Right lobe of liver (tissue), 6 donors: Measurements from ENCODE around the gene PP2D1. TPM values are rescaled to one million over a fixed set of nuclear protein-coding genes. Genes with fewer than 3 reads are reported as not detected.
"Not testable (repeated sequence)": the region's sequence is repeated elsewhere in the genome, so short reads cannot be mapped to it uniquely, and the experiment has no call there.

Experiments used
- ATAC-seq, 4 donors: fragments of 200-7000 bp; cut with Tn5 transposase; one replicate each; pipeline ENCODE4 v1.9.1; 2020; ENCODE audit warnings: mild to moderate bottlenecking in 4 of 4, moderate library complexity in 4 of 4
- DNase-seq, 3 donors: peaks; one replicate each; pipeline ENCODE4 v3.0.0-alpha.2; 2020
- H3K27ac ChIP-seq, 3 donors: fragments of 200-600 bp; one replicate each; pipeline ENCODE4 v1.8.0; 2022
- H3K27me3 ChIP-seq, 2 donors: fragments of 200-600 bp; one replicate each; pipeline ENCODE4 v1.8.0; 2022
- H3K36me3 ChIP-seq, 4 donors: fragments of 200-600 bp; sonication (generic) in 1 of 4; one replicate each; pipeline versions ENCODE4 v1.5.1 to v1.8.0; 2017 to 2022; ENCODE audit warnings: control low read depth in 1 of 4
- H3K4me1 ChIP-seq, 4 donors: fragments of 200-600 bp; sonication (generic) in 1 of 4; one replicate each; pipeline versions ENCODE4 v1.5.1 to v1.8.0; 2017 to 2022; ENCODE audit warnings: control low read depth in 1 of 4
- H3K4me3 ChIP-seq, 3 donors: fragments of 200-600 bp; one replicate each; pipeline ENCODE4 v1.8.0; 2022
- H3K9me3 ChIP-seq, 4 donors: fragments of 200-600 bp; sonication (generic) in 1 of 4; one replicate each; pipeline versions ENCODE4 v1.5.1 to v1.8.0; 2017 to 2022; ENCODE audit warnings: control low read depth in 1 of 4
- CTCF ChIP-seq, 4 donors: fragments of 200-600 bp in 3 of 4; fragments of 450-650 bp in 1 of 4; IDR thresholded peaks; one replicate each; pipeline versions ENCODE4 v1.5.1 to v1.8.0; 2016 to 2022; ENCODE audit warnings: antibody characterized with exemption in 4 of 4, mild to moderate bottlenecking in 2 of 4
- POLR2A ChIP-seq: fragments of 450-650 bp; IDR thresholded peaks from one replicate; pipeline ENCODE4 v1.6.1; 2017; ENCODE audit warnings: antibody characterized with exemption, mild to moderate bottlenecking
- WGBS: methylation state at CpG from one replicate; pipeline ENCODE4 v1.1.6; 2018; ENCODE audit warnings: low coverage, low lambda C conversion rate; ENCODE audit not compliant: insufficient coverage; ENCODE audit errors: missing lambda C conversion rate; 5-methylcytosine and 5-hydroxymethylcytosine counted together
- intact Hi-C, 2 donors: fragments of 100-400 bp; cut with DNase I; formaldehyde crosslinking; loops; one replicate each; pipeline versions ENCODE4 v1.11.2 to v1.14.1; 2022
- total RNA-seq, 6 experiments: library from RNA; depleted of rRNA in 2 of 6; stranded (reverse); fragments of >200 nt in 2 of 6; fragmentation: NEBNext Ultra II Directional in 3 of 6; extraction: Animal tissue kit (Norgen Biotek cat#: 25700) in 3 of 6; gene quantifications; one replicate each; pipeline versions ENCODE4 v1.1.0 to v1.2.4, GENCODE V29; 2016 to 2023
- donor health status: DM: no; HTN: yes; CAD: no.
- donor health status: DM: no; HTN: no; CAD: no.
- donor health status: DM: no; HTN: no; CAD: no.
- donor health status: DM: no; HTN: yes; CAD: no.
- donor health status: DM: no; HTN: yes; CAD: no.

The PP2D1 gene
- total RNA-seq, 6 experiments from 2014 or later: not detected

GRCh38 chr3:20046556-20046955, 34.5 kb upstream of the PP2D1 start:
- no peak overlapping the region for H3K27ac ChIP-seq
- WGBS: no CpG with 5 or more reads among the region's 1 CpG
- no peaks in the 10 kb centered on the region for H3K27me3 ChIP-seq
- no peak for ATAC-seq
- no peaks in the 10 kb centered on the region for H3K9me3 ChIP-seq
- peaks cover 0 to 36% (median 11%) of the 10 kb centered on the region in 4 donors for H3K4me1 ChIP-seq
- no peak overlapping the region for H3K4me3 ChIP-seq
- TF ChIP-seq POLR2A: no peak
- TF ChIP-seq CTCF (IDR thresholded peaks at IDR 0.05): no peak
- intact Hi-C loops: no loop called here
- H3K36me3 ChIP-seq: no peaks in the 10 kb centered on the region
- no peak for DNase-seq

- DNase-seq, ATAC-seq, H3K36me3 ChIP-seq, H3K27ac ChIP-seq, H3K9me3 ChIP-seq, intact Hi-C loops, H3K4me3 ChIP-seq, H3K27me3 ChIP-seq: not testable (repeated sequence)
- WGBS: 94% methylated on average over 3 of the region's 3 CpGs
- H3K4me1 ChIP-seq: peaks cover 0 to 36% (median 11%) of the 10 kb centered on the region in 4 donors
Measured at GRCh38 chr3:20045141-20045540, 33.1 kb upstream of the PP2D1 start.

- Histone ChIP-seq H3K36me3 (no peaks in the 10 kb centered on the region), H3K4me3 (peak overlapping the region in 1 of 3 donors; percentile 6), H3K9me3 (no peaks in the 10 kb centered on the region), H3K27me3 (no peaks in the 10 kb centered on the region), H3K27ac (peak overlapping the region; percentile 49 to 95 (median 63)), H3K4me1 (peaks cover 0 to 36% (median 11%) of the 10 kb centered on the region in 4 donors)
- intact Hi-C loops: no loop called here
- TF ChIP-seq POLR2A (no peak), CTCF (IDR thresholded peaks at IDR 0.05) (no peak)
- WGBS: 26% methylated on average over 4 of the region's 4 CpGs
- DNase-seq (no peak), ATAC-seq (no peak)
Measured at GRCh38 chr3:20043825-20044224, 31.8 kb upstream of the PP2D1 start.

- DNase-seq (peak; percentile 91 to 95 (median 92)), ATAC-seq (peak; percentile 48 to 67 (median 62))
- Histone ChIP-seq H3K27me3 (no peaks in the 10 kb centered on the region), H3K4me3 (peak overlapping the region in 1 of 3 donors; percentile 6), H3K9me3 (no peaks in the 10 kb centered on the region), H3K27ac (peak overlapping the region; percentile 49 to 95 (median 63)), H3K36me3 (no peaks in the 10 kb centered on the region), H3K4me1 (peaks cover 0 to 40% (median 11%) of the 10 kb centered on the region in 4 donors)
- intact Hi-C loops: no loop called here
- WGBS: 10% methylated on average over 4 of the region's 4 CpGs
- TF ChIP-seq CTCF (IDR thresholded peaks at IDR 0.05): no peak
- TF ChIP-seq POLR2A: no peak
Measured at GRCh38 chr3:20043396-20043795, 31.3 kb upstream of the PP2D1 start.

GRCh38 chr3:20042331-20042730, 30.3 kb upstream of the PP2D1 start:
- 55% methylated on average over 5 of the region's 5 CpGs for WGBS

More at GRCh38 chr3:20042331-20042730, 30.3 kb upstream of the PP2D1 start:
- Histone ChIP-seq H3K27ac (peak overlapping the region in 2 of 3 donors; percentile 92 to 95), H3K9me3 (no peaks in the 10 kb centered on the region), H3K36me3 (no peaks in the 10 kb centered on the region), H3K4me3 (no peak overlapping the region), H3K27me3 (no peaks in the 10 kb centered on the region), H3K4me1 (peaks cover 0 to 36% (median 11%) of the 10 kb centered on the region in 4 donors)
- no peak for ATAC-seq
- no peak for DNase-seq
- intact Hi-C loops: no loop called here
- TF ChIP-seq CTCF (IDR thresholded peaks at IDR 0.05) (no peak), POLR2A (no peak)
